Measurements from ENCODE around the gene TGFB2. TPM values are rescaled to one million over a fixed set of nuclear protein-coding genes. Genes with fewer than 3 reads are reported as not detected.

TGFB2 gene
- total RNA-seq, 1 donor from 2014 or later = not detected

DNA sequence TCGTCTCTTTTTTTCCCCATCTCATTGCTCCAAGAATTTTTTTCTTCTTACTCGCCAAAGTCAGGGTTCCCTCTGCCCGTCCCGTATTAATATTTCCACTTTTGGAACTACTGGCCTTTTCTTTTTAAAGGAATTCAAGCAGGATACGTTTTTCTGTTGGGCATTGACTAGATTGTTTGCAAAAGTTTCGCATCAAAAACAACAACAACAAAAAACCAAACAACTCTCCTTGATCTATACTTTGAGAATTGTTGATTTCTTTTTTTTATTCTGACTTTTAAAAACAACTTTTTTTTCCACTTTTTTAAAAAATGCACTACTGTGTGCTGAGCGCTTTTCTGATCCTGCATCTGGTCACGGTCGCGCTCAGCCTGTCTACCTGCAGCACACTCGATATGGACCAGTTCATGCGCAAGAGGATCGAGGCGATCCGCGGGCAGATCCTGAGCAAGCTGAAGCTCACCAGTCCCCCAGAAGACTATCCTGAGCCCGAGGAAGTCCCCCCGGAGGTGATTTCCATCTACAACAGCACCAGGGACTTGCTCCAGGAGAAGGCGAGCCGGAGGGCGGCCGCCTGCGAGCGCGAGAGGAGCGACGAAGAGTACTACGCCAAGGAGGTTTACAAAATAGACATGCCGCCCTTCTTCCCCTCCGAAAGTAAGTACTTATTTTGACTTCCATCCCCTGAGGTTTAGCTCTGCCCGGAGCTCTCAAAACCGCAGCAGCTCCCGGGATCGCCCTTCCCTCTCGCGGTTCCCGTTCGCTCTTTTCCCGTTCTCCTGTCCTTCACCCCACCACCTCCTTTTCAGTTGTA is 1.5 kb downstream of the TGFB2 start:
- peak; percentile 59 for DNase-seq
- peaks cover 54% of the 10 kb centered on the region for H3K27me3 Mint-ChIP-seq
- peak overlapping the region; percentile 32 for H3K27ac Mint-ChIP-seq
- peaks cover 20% of the 10 kb centered on the region for H3K4me1 Mint-ChIP-seq
- intact Hi-C loops (cut with micrococcal nuclease) = no loop called here
- no peaks in the 10 kb centered on the region for H3K36me3 Mint-ChIP-seq (ENCODE audit: low read depth)
- H3K9me3 Mint-ChIP-seq = no peaks in the 10 kb centered on the region
- H3K4me3 Mint-ChIP-seq = no peak overlapping the region

DNA sequence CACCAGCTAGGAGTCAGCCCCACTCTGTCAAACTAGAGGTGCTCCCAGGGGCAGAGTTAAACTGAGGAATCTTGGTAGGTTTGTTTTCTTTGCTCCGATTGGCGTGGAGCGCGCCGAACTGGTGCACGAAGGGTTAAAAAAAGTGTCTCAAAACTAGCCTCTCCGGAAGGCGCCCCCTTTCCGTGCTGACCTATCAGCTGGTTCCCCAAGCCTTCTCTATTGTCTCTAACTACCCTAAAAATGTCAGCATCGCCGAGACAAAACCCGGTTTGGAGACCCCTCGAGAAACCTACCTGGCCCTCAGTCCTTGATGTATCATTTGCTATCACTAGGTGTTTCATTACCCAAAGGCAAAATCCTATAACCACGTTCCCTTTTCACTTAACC is 2.2 kb downstream of the TGFB2 start:
- Mint-ChIP-seq H3K36me3 (ENCODE audit: low read depth) (no peaks in the 10 kb centered on the region), H3K27me3 (peaks cover 50% of the 10 kb centered on the region), H3K4me3 (no peak overlapping the region)

DNA sequence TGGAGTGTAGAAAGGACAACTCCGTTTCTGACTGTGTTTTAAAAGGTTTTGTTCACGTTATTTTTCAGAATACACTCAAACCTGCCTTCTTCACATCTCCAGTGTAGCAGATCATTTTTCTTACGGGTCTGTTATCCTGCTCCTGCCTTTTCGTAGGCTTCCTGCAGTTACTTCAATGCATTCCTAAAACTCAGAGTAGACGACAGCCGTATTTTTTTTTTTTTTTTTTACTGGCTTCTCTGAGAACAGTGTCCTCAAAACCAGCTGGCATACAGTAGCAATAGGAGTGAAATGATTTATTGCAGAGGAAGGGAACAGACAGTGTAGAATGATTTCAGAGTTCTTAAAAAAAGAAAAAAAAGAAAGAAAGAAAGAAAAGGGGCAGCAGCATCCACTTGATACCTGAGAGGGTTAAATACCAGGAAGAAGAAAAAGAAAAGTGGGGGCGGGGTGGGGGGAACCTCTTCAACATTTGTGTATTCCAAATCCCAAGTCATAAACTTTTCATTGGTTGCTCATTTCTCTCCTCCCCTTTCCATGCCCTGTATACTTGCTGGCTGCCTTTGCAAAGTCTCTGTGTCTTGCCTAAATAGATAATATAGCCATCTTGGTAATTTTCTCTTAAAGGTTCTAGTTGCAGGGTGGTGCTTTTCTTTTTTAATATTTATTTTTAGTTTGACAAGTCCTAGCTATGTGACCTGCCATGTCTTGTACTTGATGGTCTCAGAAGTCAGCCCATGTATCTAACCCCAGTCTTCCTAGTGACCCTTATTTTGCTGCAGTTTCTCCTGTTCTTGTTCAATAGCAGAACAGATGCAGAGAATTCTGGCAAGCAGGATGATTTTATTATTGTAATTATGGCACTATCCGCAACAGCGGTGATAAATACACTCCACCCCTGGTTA is 2.8 kb downstream of the TGFB2 start:
- intact Hi-C loops (cut with micrococcal nuclease) = no loop called here
- Mint-ChIP-seq H3K9me3 (no peaks in the 10 kb centered on the region), H3K27ac (no peak overlapping the region), H3K36me3 (ENCODE audit: low read depth) (no peaks in the 10 kb centered on the region), H3K27me3 (peaks cover 53% of the 10 kb centered on the region), H3K4me3 (no peak overlapping the region), H3K4me1 (peaks cover 21% of the 10 kb centered on the region)
- no peak for DNase-seq

More for the DNA sequence above, 2.2 kb downstream of the TGFB2 start:
- H3K9me3 Mint-ChIP-seq = no peaks in the 10 kb centered on the region
- peaks cover 21% of the 10 kb centered on the region for H3K4me1 Mint-ChIP-seq
- intact Hi-C loops (cut with micrococcal nuclease) = no loop called here
- no peak overlapping the region for H3K27ac Mint-ChIP-seq
- DNase-seq = no peak

DNA sequence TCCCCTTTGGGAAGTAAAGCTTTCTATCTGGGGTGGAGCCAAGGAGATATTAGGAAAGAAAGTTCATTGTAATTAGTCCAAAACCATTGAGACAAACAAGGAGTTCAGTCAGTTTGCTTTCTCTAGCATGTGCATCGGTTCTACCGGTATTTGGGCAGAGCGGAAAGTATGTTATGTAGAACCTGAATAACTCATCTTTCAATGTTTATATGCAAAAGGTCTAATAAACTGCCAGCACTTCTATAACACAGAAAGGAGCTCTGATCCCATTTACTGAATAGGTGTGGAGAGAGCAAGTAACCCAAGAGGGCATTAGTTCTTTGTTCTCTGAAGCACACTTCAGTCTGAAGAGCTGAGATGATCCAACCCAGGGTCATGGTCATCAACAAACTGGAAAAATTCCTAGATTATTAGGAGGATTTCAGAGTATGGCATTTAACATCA is 3.5 kb downstream of the TGFB2 start:
- H3K4me3 Mint-ChIP-seq = no peak overlapping the region
- H3K27ac Mint-ChIP-seq = no peak overlapping the region
- peaks cover 59% of the 10 kb centered on the region for H3K27me3 Mint-ChIP-seq
- no peak for DNase-seq
- no peaks in the 10 kb centered on the region for H3K36me3 Mint-ChIP-seq (ENCODE audit: low read depth)
- H3K4me1 Mint-ChIP-seq = peaks cover 21% of the 10 kb centered on the region
- intact Hi-C loops (cut with micrococcal nuclease) = no loop called here
- no peaks in the 10 kb centered on the region for H3K9me3 Mint-ChIP-seq

DNA sequence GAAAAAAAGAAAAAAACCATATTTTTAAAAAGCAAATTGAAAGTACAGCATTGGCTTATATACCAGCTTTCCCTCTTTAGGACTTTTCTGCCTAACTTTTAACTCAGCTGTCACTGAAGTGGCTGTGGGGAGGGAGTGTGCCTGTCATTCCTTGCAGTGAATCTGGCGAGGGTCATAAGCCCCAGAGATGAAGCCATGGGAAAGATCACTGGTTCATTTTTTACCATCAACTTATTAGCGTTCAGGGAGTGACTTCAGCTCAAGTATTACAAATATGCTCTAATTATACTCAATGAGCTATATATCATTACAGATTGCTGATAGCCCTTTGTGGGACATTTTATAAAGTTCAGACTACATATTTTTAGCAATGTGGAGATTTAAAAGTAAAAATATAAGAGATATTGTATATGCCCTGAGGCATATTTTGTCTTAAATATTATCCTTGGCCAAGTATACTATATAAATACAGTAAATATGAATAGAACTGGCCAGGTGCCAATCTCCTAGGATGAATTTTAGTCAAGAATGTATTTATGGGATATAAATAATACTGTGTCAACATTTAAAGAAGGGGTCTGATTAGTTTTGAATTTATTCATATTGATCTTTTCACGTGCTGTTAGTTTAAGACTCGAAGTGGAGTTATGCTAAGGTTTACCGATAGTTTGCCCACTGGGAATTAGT is 4.4 kb downstream of the TGFB2 start:
- Mint-ChIP-seq H3K36me3 (ENCODE audit: low read depth) (no peaks in the 10 kb centered on the region), H3K27me3 (peaks cover 63% of the 10 kb centered on the region), H3K4me1 (peaks cover 21% of the 10 kb centered on the region), H3K4me3 (no peak overlapping the region), H3K27ac (no peak overlapping the region), H3K9me3 (no peaks in the 10 kb centered on the region)
- intact Hi-C loops (cut with micrococcal nuclease) = no loop called here
- no peak for DNase-seq

DNA sequence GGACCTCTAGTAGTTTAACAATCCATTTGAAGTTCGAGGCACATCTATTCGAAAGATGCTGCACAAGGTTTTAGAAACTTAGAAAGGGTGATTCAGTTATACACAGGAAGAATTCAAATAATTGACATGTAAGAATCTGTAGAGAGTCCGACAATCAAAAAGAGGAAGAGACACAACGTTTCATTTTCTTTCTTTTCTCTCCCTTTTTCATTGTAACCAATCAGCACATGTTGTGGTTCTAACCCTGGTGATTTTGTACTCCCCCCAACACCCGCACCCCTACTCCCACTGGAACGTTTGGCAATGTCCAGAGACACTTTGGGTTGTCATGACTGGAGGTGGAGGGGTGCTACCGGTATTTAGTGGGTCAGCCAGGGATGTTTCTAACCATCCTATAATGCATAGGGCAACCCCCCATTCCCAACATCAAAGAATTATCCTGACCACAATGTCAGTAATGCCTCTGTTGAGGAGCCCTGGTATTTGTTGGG is 4.9 kb downstream of the TGFB2 start:
- H3K4me1 Mint-ChIP-seq = peaks cover 21% of the 10 kb centered on the region
- no peaks in the 10 kb centered on the region for H3K9me3 Mint-ChIP-seq
- peaks cover 63% of the 10 kb centered on the region for H3K27me3 Mint-ChIP-seq
- no peak for DNase-seq
- H3K36me3 Mint-ChIP-seq (ENCODE audit: low read depth) = no peaks in the 10 kb centered on the region
- no peak overlapping the region for H3K4me3 Mint-ChIP-seq
- H3K27ac Mint-ChIP-seq = no peak overlapping the region
- intact Hi-C loops (cut with micrococcal nuclease) = no loop called here

DNA sequence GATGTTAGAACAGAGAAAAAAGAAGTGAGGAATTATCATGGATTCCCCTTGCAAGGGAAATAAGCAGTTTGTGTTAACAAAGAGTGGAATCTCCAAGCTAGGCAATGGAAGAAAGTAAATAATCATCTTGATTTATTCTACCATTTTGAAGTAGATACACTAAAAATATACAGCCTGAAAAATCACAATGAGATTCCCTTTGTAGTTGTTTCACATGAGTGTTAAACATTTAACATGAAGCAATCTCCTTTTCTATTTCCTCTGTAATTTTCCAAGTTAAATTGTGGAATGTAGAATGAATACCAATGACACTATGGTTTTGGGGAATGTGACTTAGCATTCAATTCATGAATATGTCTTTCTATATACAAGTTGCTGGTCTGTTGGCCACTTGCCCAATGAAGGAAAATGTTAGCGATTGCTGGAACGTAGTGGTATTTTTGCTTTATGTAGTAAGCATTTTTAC is 5.7 kb downstream of the TGFB2 start:
- no peaks in the 10 kb centered on the region for H3K9me3 Mint-ChIP-seq
- H3K36me3 Mint-ChIP-seq (ENCODE audit: low read depth) = no peaks in the 10 kb centered on the region
- H3K27ac Mint-ChIP-seq = no peak overlapping the region
- no peak for DNase-seq
- intact Hi-C loops (cut with micrococcal nuclease) = loop anchor here (1.0 kb wide), 1 partner anchor 26 kb away; no protein-coding TSS in a partner anchor
- H3K4me3 Mint-ChIP-seq = peak overlapping the region; percentile 34
- H3K4me1 Mint-ChIP-seq = peaks cover 21% of the 10 kb centered on the region
- peaks cover 63% of the 10 kb centered on the region for H3K27me3 Mint-ChIP-seq

DNA sequence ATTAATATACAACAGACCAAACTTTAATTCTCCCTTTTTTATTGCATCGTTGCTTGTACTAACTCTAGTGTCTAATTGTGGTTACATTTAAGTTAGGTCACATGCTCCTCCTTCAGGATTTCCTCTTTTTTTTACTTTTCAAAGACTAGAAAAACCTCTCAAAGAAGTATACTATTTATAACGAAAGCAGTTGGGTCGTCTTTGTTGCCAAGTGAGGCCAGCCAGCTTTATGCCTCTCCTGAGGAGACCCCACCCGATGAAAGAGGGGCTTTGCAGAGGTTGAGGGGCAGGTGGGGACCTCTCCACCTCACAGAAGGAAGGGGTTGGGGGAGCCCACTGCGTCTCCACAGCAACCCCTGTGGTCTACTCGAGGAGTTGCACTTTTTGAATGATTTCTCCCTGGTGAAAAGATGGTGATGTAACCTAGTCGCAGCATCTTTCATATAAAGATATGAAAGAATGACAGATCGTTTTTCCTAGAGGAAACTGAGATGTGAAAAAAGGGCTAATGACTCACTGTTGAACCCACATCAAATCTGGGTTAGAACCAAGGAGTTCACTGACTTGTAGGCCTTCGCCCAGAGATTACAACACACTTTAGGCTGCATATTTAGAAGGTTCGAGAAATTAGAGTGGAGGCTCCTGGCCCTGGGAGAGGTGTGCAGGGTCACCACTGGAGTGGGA is 6.4 kb downstream of the TGFB2 start:
- intact Hi-C loops (cut with micrococcal nuclease) = loop anchor here (1.0 kb wide), 1 partner anchor 26 kb away; no protein-coding TSS in a partner anchor
- Mint-ChIP-seq H3K4me3 (peak overlapping the region; percentile 34), H3K36me3 (ENCODE audit: low read depth) (no peaks in the 10 kb centered on the region)

DNA sequence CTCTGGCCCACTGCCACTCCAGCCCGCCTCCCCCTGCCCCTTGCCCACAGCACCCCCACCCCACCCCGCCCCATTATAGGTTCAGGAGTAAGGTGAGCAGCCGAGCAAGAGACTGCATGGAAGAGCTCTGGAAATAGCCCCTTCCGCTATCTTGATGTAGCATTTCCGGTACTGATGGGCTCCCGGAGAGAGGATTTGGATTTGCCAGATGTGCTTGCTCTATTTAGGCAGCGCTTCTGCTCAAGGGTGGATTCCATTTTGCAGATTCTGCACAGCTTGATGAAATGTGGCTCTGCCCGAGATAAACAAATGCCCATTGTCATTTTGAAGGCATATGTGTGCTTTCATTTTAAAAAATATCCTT is 6.9 kb downstream of the TGFB2 start:
- Mint-ChIP-seq H3K27me3 (peaks cover 53% of the 10 kb centered on the region), H3K4me1 (peaks cover 11% of the 10 kb centered on the region), H3K36me3 (ENCODE audit: low read depth) (no peaks in the 10 kb centered on the region), H3K4me3 (no peak overlapping the region), H3K9me3 (no peaks in the 10 kb centered on the region), H3K27ac (no peak overlapping the region)
- no peak for DNase-seq
- intact Hi-C loops (cut with micrococcal nuclease) = no loop called here

More for the DNA sequence above, 6.4 kb downstream of the TGFB2 start:
- Mint-ChIP-seq H3K9me3 (no peaks in the 10 kb centered on the region), H3K27me3 (peaks cover 58% of the 10 kb centered on the region), H3K27ac (no peak overlapping the region), H3K4me1 (peaks cover 16% of the 10 kb centered on the region)
- peak; percentile 61 for DNase-seq

DNA sequence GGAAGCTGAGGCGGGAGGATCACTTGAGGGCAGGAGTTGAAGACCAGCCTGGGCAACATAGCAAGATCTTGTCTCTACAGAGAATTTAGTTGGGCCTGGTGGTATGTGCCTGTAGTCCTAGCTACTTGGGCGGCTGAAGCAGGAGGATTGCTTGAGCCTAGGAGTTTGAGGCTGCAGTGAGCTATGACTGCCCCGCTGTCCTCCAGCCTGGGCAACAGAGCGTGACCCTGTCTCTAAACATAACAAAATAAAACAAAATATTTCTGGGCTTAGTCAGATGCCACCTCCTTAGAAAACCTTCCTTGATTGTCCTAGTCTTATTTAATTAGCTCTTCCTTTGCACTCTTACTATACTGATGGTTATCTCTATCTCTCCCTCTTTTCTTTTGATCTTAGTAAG is 8.5 kb downstream of the TGFB2 start:
- Mint-ChIP-seq H3K36me3 (ENCODE audit: low read depth) (no peaks in the 10 kb centered on the region), H3K27me3 (peaks cover 38% of the 10 kb centered on the region), H3K9me3 (no peaks in the 10 kb centered on the region), H3K4me3 (no peak overlapping the region), H3K27ac (no peak overlapping the region), H3K4me1 (peaks cover 7% of the 10 kb centered on the region)
- intact Hi-C loops (cut with micrococcal nuclease) = no loop called here
- no peak for DNase-seq

DNA sequence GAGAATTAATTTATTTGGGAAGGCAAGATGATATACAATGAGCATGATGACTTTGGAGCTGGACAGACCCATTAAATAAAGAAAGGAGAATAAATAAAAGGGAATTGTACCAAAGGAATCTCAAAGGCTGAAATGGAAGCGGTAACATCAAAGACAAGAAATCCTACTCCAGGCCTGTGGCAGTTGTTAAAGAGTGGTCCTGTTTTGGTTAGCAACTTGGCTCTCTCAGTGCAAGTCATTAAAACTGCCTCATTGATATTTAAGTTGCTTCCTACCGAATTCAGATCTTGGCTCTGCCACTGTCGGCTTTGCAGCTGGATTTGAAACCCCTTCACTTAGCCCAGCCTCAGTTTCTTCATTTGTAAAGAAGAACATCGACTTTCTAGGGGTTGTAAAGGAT is 10.1 kb downstream of the TGFB2 start:
- no peak for DNase-seq
- peaks cover 29% of the 10 kb centered on the region for H3K27me3 Mint-ChIP-seq
- H3K36me3 Mint-ChIP-seq (ENCODE audit: low read depth) = no peaks in the 10 kb centered on the region
- no peak overlapping the region for H3K4me3 Mint-ChIP-seq
- intact Hi-C loops (cut with micrococcal nuclease) = no loop called here
- H3K27ac Mint-ChIP-seq = no peak overlapping the region
- H3K9me3 Mint-ChIP-seq = no peaks in the 10 kb centered on the region
- H3K4me1 Mint-ChIP-seq = peaks cover 7% of the 10 kb centered on the region

DNA sequence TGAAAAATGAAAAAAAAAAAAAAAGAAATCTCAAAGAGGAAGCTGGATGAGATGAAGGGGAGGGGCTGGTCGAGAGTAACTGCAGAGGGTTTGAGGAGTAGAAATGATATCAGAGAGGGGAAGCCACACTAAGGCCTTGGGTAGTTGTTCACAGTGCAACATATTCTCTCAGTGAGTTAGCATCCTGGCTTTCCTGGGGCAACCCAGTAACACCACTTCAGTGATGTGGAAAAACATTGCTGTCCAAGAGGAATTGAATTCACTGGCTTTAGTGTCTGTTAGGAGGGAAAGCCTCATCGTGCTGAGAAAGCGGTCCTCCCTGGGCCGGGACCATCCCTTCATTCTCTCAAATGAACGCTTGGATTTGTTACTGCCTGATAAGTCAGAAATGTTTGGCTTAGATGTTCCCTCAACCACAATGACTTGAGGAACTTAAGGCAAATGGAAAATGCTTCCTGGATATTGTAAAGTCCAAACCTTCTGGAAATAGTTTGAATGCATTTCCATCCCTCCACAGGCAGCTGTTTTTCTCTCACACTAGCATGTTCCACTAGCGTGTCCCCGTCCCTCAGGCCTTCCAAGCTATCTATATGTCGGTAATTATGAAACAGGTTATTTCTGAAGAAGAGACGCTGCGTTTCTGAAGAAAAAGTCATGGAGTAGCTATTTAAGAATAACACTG is 12.2 kb downstream of the TGFB2 start:
- no peaks in the 10 kb centered on the region for H3K9me3 Mint-ChIP-seq
- intact Hi-C loops (cut with micrococcal nuclease) = no loop called here
- H3K27me3 Mint-ChIP-seq = peaks cover 21% of the 10 kb centered on the region
- H3K27ac Mint-ChIP-seq = no peak overlapping the region
- DNase-seq = no peak
- no peak overlapping the region for H3K4me3 Mint-ChIP-seq
- H3K36me3 Mint-ChIP-seq (ENCODE audit: low read depth) = no peaks in the 10 kb centered on the region
- H3K4me1 Mint-ChIP-seq = no peaks in the 10 kb centered on the region

DNA sequence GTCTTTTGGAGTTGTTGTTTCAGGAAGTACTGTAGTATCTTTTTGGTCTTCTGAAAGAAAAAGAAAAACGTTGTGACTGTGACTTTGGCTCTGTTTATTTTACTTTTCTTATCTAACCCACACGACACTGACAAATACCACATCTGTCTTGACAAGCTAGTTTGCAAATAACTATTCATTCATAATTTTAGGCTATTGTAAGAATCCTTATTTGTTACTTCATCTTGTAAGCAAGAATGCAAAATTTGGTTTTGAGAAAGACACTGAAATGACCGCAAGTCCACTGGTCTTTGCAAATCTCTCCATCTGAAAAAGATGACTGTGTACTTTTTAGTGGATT is 12.7 kb downstream of the TGFB2 start:
- no peaks in the 10 kb centered on the region for H3K9me3 Mint-ChIP-seq
- H3K4me3 Mint-ChIP-seq = no peak overlapping the region
- DNase-seq = no peak
- H3K4me1 Mint-ChIP-seq = no peaks in the 10 kb centered on the region
- no peaks in the 10 kb centered on the region for H3K36me3 Mint-ChIP-seq (ENCODE audit: low read depth)
- peaks cover 20% of the 10 kb centered on the region for H3K27me3 Mint-ChIP-seq
- intact Hi-C loops (cut with micrococcal nuclease) = no loop called here
- H3K27ac Mint-ChIP-seq = no peak overlapping the region

Data from activated CD4-positive, alpha-beta T cell treated with anti-CD3 and anti-CD28 coated beads, Interleukin-2, amount 10 ng/mL, durations not matched to agents 24 days and 14 days (primary cell).